HEK293T (cell line): ENCODE measurements around the gene BCORL1.

ENCODE experiments used
- ARNT ChIP-seq: fragments of 450-650 bp; IDR thresholded peaks from 2 replicates; pipeline ENCODE4 v1.6.1; 2017; ENCODE audit warnings: mild to moderate bottlenecking
- FOXA1 ChIP-seq: fragments of 450-650 bp; IDR thresholded peaks from 2 replicates; pipeline ENCODE4 v1.6.1; 2016; ENCODE audit warnings: mild to moderate bottlenecking
- SP1 ChIP-seq: fragments of 450-650 bp; IDR thresholded peaks from 2 replicates; pipeline ENCODE4 v1.6.1; 2017
- SUZ12 ChIP-seq: fragments of 450-650 bp; IDR thresholded peaks from 2 replicates; pipeline ENCODE4 v1.6.1; 2016; ENCODE audit warnings: mild to moderate bottlenecking
- TARDBP ChIP-seq: fragments of 450-650 bp; IDR thresholded peaks from 2 replicates; pipeline ENCODE4 v1.6.1; 2016

GRCh38 chrX:130066975-130067615 is 84.7 kb downstream of the BCORL1 start:
- TF ChIP-seq SP1 (no peak), FOXA1 (no peak), TARDBP (no peak), ARNT (no peak), SUZ12 (no peak)
